Activated CD8-positive, alpha-beta T cell treated with anti-CD3 and anti-CD28 coated beads for 36 hours (primary cell): ENCODE measurements around the gene ZNF497. TPM values are rescaled to one million over a fixed set of nuclear protein-coding genes. Genes with fewer than 3 reads are reported as not detected.

Source experiments
- ATAC-seq: fragments of 200-7000 bp; cut with Tn5 transposase; one replicate; pipeline ENCODE4 v1.10.0; 2021; ENCODE audit warnings: mild to moderate bottlenecking, moderate library complexity
- CTCF ChIA-PET: fragments of 350-600 bp; sonication (Branson Sonifier 250); formaldehyde crosslinking; loops from one replicate; lab custom pipeline; 2021; ENCODE audit warnings: antibody characterized with exemption; lab: Charles Lee
- POLR2A ChIA-PET: fragments of 350-600 bp; sonication (Branson Sonifier 250); formaldehyde crosslinking; loops from one replicate; lab custom pipeline; 2021; ENCODE audit warnings: antibody characterized with exemption; lab: Charles Lee
- DNase-seq: peaks from one replicate; pipeline ENCODE4 v3.0.0-alpha.2; 2020
- H3K27ac Mint-ChIP-seq: one replicate; pipeline ENCODE4 v1.8.0; 2021; ENCODE audit warnings: mild to moderate bottlenecking, mixed read lengths
- H3K27me3 Mint-ChIP-seq: one replicate; pipeline ENCODE4 v1.8.0; 2021; ENCODE audit warnings: mixed read lengths
- H3K36me3 Mint-ChIP-seq: one replicate; pipeline ENCODE4 v1.8.0; 2021; ENCODE audit warnings: low read depth, mixed read lengths
- H3K4me1 Mint-ChIP-seq: one replicate; pipeline ENCODE4 v1.8.0; 2021; ENCODE audit warnings: low read depth, mixed read lengths
- H3K4me3 Mint-ChIP-seq: one replicate; pipeline ENCODE4 v1.8.0; 2021; ENCODE audit warnings: mild to moderate bottlenecking, moderate library complexity, mixed read lengths
- H3K9me3 Mint-ChIP-seq: one replicate; pipeline ENCODE4 v1.8.0; 2021; ENCODE audit warnings: mixed read lengths
- CTCF ChIP-seq: fragments of 200-600 bp; IDR thresholded peaks from one replicate; pipeline ENCODE4 v1.8.0; 2022; ENCODE audit warnings: antibody characterized with exemption, mild to moderate bottlenecking
- intact Hi-C: fragments of 100-400 bp; cut with micrococcal nuclease; formaldehyde crosslinking; loops from one replicate; pipeline ENCODE4 v1.10.0; 2022
- total RNA-seq, 2 experiments: library from RNA; stranded (reverse); gene quantifications; one replicate each; pipeline ENCODE4 v1.2.3, GENCODE V29; 2021

The ZNF497 gene
- total RNA-seq, 2 experiments from 2014 or later: 1.3 to 1.6 TPM

- peak; percentile 79 for DNase-seq
- H3K27me3 Mint-ChIP-seq: no peaks in the 10 kb centered on the region
- H3K36me3 Mint-ChIP-seq: peaks cover 26% of the 10 kb centered on the region
- ATAC-seq: peak; percentile 96
- no peak for TF ChIP-seq CTCF
- H3K4me3 Mint-ChIP-seq: peak overlapping the region; percentile 96
- H3K4me1 Mint-ChIP-seq: peaks cover 23% of the 10 kb centered on the region
- intact Hi-C loops: no loop called here
- ChIA-PET CTCF (interaction anchor here (0.7 to 1.8 kb wide), 10 partner anchors 8 to 234 kb away, joined by 3 to 6 read pairs (median 3); partner anchors contain the start of genes ZNF497 and ZSCAN22), POLR2A (interaction anchor here (0.6 to 4.4 kb wide), 14 partner anchors 9 to 214 kb away, joined by 3 to 30 read pairs (median 4); partner anchors contain the start of genes CHMP2A, ZBTB45, ZNF497 and ZSCAN22)
- peak overlapping the region; percentile 84 for H3K27ac Mint-ChIP-seq
- H3K9me3 Mint-ChIP-seq: no peaks in the 10 kb centered on the region
Observed at GRCh38 chr19:58346961-58347929, 15.3 kb downstream of the ZNF497 start.

- peaks cover 24% of the 10 kb centered on the region for H3K36me3 Mint-ChIP-seq
- H3K9me3 Mint-ChIP-seq: no peaks in the 10 kb centered on the region
- H3K27me3 Mint-ChIP-seq: no peaks in the 10 kb centered on the region
- peak overlapping the region; percentile 52 for H3K27ac Mint-ChIP-seq
- DNase-seq (no peak), ATAC-seq (no peak)
- ChIA-PET CTCF (interaction anchor here (1.3 to 1.6 kb wide), 2 partner anchors 17 to 173 kb away, joined by 3 to 4 read pairs; partner anchors contain the start of gene ZNF497), POLR2A (interaction anchor here (0.7 to 2.9 kb wide), 3 partner anchors 10 to 34 kb away, joined by 3 to 14 read pairs (median 3); no protein-coding TSS in a partner anchor)
- peaks cover 23% of the 10 kb centered on the region for H3K4me1 Mint-ChIP-seq
- H3K4me3 Mint-ChIP-seq: peak overlapping the region; percentile 96
- no peak for TF ChIP-seq CTCF
- intact Hi-C loops: no loop called here
Observed at GRCh38 chr19:58345558-58345957, 17.0 kb downstream of the ZNF497 start.

GRCh38 chr19:58338825-58339558 is 23.6 kb downstream of the ZNF497 start:
- H3K4me1 Mint-ChIP-seq: peaks cover 6% of the 10 kb centered on the region
- H3K27ac Mint-ChIP-seq: no peak overlapping the region
- intact Hi-C loops: no loop called here
- no peak for TF ChIP-seq CTCF
- ATAC-seq (no peak), DNase-seq (no peak)
- ChIA-PET CTCF (interaction anchor here (0.7 to 1.1 kb wide), 2 partner anchors 8 to 12 kb away, joined by 3 read pairs; partner anchors contain the start of gene ZSCAN22), POLR2A (interaction anchor here (1.2 kb wide), 1 partner anchor 18 kb away, joined by 4 read pairs; no protein-coding TSS in a partner anchor)
- no peaks in the 10 kb centered on the region for H3K9me3 Mint-ChIP-seq
- peaks cover 45% of the 10 kb centered on the region for H3K36me3 Mint-ChIP-seq
- no peaks in the 10 kb centered on the region for H3K27me3 Mint-ChIP-seq
- no peak overlapping the region for H3K4me3 Mint-ChIP-seq

- ATAC-seq (no peak), DNase-seq (no peak)
- CTCF ChIA-PET: interaction anchor here (1.1 kb wide), 1 partner anchor 9 kb away, joined by 3 read pairs; no protein-coding TSS in a partner anchor
- Mint-ChIP-seq H3K9me3 (no peaks in the 10 kb centered on the region), H3K4me3 (no peak overlapping the region), H3K4me1 (peaks cover 6% of the 10 kb centered on the region), H3K27ac (no peak overlapping the region), H3K36me3 (peaks cover 42% of the 10 kb centered on the region), H3K27me3 (no peaks in the 10 kb centered on the region)
- intact Hi-C loops: no loop called here
- no peak for TF ChIP-seq CTCF
- POLR2A ChIA-PET: no interaction called here
Observed at GRCh38 chr19:58338336-58338735, 24.2 kb downstream of the ZNF497 start.
